ENCODE data around the gene DEPP1.

The DEPP1 gene

DNA sequence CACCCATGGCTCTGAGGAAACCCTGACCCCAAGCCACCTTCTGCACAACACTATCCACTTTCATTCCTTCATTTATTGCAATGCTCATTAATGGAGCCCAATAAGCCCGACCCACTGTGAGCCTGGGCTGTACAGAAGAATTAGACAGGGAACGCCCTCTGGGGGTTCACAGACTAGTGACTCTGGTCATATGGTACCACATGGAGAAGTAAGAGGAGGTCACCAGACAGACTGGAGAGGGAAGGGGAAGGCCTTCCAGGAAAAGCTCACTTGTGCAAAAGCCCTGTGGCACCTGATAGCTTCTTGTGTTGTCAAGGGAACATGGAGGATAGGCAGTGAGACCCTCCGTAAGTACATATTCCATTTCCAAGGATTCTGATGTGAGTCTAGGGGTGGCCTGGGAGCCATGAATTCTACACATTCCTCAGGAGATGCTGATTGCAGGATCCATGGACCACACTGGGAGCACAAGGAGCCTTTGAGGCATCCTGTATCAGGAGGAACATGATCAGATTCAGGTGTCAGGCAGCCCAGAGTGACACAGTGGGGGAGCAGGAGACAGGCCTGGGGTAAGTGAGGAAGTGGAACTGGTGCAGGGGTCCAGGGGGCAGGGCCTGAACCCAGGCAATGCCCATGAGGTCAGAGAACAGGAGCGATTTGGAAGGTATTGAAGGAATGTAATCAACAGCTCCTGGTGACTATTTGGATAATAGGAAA lies 47.5 kb downstream of the DEPP1 start:
- FAIRE-seq = no peak

DNA sequence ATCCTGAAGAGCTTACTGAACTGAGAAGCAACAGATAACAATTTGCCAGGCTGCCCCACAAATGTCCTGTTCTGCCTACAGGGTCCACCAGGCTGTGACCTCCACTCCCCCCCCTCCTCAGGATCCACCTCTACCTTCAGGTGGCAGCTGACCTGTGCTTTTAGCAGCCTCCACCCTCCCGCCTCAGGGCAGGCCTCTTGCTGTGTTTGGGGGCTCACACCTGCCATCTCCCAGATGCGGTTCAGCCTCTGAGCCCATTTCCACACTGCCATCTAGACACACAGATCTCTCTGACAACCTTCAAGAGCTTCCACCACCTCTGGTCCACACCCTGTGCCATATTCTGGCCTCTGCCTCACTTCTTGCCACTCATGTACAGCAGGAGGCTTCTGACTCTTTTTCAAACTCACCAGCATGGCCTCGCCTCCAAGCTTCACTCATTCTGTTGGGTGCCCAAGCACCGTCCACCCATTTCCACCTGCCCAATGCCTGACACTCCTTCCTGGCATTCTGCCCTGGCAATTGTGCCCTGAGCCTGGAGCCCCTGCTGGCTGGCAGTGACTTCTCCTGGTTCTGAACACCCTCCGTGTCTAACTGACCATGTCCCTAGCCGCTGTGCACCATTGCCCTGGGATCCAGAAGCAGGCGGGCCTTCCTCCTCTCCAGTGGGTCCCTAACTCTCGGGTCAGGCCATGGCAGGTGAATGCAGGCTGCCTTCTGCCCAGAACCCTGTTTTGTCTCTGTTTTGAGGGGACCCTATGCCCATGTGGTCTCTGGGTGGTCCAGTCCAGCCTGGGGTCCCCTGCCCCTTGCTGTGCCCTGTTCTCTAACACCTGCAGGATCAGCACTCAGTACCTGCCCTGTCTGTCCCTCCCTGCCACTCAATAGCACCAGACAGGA lies 49.0 kb downstream of the DEPP1 start:
- no peak for FAIRE-seq

DNA sequence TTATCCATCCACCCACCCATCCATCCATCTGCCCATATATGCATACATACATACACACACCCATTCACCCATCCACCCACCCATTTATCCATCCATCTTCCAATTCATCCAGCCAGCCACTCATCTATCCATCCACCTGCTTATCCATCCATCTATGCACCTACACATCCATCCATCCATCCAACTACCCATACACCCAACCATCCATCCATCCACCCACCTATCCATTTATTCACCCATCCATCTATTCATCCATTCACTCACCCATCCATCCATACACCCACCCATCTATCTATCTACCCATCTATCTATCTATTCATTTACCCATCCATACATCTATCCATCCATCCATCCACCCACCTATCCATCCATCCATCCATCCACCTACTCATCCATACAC lies 50.1 kb downstream of the DEPP1 start:
- no peak for FAIRE-seq

DNA sequence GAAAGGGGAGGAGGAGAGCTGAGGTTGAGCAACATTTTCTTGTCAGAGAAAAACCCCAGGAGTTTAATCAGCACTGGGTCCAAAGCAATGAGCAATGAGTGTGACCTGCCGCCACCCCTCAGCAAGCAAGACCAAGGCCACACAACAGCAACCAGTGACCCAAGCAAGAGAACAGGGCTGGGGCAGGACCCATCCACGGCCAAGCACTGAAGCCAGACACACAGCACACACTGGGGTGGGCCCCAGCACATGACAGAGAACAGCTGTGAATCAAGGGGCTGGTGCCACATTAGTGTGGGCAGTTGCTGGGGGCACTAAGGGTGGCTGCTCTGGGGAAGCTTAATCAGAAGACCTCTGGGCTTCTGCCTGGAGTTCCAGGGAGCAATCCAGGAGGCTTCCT lies 51.3 kb downstream of the DEPP1 start:
- no peak for FAIRE-seq

DNA sequence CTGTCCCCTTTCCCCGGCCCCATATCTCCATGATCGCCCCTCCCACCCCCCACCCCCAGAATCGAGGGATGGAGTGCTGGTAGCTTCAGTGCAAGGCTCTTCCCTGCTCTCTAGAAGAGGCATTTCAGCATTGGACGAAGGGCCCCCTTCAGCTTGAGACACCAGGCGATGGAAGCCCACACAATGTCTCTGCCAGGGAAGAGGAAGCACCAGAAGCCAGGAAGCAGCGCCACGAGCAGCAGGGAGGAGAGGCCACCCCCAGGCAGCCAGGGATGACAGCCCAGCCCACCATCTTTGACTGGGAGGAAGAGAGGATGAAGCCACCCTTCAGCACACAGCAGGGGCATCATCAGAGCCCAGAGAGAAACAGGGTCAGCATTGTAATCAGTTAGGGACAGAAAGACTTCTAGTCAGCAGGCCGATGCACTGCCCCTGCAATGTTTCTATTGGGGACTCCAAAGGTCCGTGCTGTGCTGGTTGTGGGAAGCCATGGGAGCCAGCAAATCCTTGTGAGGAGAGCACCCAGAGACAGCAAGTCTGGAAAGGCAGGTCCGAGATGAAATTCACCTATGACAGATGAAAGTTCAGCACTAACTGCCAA lies 51.8 kb downstream of the DEPP1 start:
- FAIRE-seq = no peak

Measured in colon (tissue), 2 donors.